Fibroblast of skin of scalp (primary cell): ENCODE data around the gene ACSS3.
A peak's percentile ranks its signal among the peaks of the same experiment; 100 is the strongest.
"Not testable (repeated sequence)": the region's sequence is repeated elsewhere in the genome, so short reads cannot be mapped to it uniquely, and the experiment has no call there.

Source experiments
- DNase-seq: peaks from one replicate; pipeline ENCODE4 v3.0.0-alpha.2; 2013

ACSS3 gene

DNA sequence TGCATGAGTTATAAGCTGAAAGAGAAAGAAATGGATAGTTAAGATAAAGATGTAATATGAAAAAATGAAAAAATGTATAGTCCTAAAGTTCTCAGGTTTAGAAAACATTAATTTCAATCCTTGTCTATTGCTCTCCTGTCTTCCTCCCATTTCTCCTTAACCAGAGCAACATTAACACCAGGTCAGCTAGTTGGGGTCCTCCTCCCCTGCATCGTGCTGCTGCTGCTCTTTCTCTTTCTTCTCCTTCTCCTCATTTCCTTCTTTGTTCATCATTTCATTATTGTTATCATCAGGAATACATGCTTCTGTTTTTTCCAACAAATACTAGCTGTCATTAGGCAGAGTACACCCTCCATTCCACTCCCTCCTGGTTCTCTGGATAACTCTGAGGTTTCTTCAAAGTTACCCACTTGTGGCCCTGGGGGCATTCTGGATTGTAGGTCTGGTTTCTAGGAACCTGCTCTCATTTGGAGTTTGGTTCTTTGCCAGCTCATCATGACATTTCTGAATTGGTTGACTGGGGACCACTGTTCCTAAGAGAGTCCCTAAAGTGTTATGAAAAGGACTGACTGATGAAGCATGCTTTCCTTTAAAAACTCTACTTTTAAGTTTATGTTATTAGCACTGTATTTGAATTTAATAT is 17.0 kb downstream of the ACSS3 start:
- DNase-seq, result no peak

DNA sequence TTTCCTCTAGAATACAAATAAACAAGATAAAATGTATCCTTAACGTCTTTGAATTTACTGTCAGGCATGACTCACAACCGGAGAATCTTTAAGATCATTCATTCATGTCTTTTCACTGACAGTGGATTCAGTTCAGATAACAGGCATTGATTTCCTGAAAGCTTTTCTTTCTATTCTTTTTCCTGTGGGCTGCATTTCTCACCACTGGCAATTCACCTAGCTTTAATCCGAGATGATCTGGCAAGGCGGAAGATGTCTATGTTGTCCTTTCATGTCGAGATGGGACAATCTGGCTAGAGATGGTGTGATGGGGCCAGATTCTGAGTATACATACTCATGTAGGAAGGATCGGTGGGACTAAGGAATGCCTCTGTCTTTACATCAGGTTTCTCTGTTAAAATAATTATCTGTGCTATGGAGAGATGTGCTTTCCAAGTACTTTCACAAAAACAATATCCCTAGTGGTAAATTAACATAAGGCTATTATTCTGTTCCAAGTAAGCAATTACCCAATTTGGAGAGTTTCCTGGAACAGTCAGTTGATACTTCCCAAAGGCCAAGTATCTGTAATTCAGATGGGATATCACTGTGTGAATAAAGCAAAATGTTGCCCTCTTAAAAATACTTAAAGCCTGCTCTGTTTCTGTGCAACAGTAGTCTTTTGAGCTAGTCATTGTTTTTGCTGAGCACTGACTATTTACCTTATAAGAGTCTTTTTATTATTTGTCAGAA is 17.8 kb downstream of the ACSS3 start:
- no peak for DNase-seq

- no peak for DNase-seq
Measured at GRCh38 chr12:81105687-81106086, 27.8 kb downstream of the ACSS3 start.

- no peak for DNase-seq
Measured at GRCh38 chr12:81114226-81114625, 36.3 kb downstream of the ACSS3 start.

- DNase-seq, result not testable (repeated sequence)
Measured at GRCh38 chr12:81119069-81119468, 41.2 kb downstream of the ACSS3 start.

GRCh38 chr12:81120961-81121360 is 43.1 kb downstream of the ACSS3 start:
- no peak for DNase-seq

DNA sequence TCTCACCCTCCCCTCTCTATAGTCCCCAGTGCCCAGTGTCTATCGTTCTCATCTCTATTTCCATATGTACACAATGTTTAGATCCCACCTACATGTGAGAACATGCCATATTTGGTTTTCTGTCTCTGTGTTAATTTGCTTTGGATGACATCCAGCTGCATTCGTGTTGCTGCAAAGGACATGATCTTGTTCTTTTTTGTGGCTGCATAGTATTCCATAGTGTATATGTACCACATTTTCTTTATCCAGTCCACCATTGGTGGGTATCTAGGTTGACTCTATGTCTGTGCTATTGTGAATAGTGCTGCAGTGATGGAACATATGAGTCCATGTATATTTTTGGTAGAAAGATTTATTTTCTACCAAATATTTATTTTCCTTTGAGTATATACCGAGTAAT is 45.7 kb downstream of the ACSS3 start:
- DNase-seq, result no peak

DNA sequence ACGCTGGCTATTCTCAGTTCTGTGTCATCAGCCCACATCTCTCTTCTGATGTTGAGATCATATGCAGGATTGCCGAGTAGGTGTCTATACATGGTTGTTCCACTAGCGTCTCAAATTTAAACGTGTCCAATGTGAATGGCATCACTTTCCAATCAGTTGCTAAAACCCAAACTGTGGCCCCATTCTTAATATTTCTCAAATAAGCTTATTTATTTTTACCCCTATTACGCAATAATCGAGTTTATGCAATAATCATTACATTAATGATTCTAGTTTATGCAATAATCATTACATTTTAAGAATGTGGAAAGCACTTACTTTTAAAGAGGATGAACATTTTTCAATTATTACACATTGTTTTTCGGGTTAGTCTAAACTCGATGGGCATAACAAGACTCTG is 47.8 kb downstream of the ACSS3 start:
- DNase-seq, result no peak

DNA sequence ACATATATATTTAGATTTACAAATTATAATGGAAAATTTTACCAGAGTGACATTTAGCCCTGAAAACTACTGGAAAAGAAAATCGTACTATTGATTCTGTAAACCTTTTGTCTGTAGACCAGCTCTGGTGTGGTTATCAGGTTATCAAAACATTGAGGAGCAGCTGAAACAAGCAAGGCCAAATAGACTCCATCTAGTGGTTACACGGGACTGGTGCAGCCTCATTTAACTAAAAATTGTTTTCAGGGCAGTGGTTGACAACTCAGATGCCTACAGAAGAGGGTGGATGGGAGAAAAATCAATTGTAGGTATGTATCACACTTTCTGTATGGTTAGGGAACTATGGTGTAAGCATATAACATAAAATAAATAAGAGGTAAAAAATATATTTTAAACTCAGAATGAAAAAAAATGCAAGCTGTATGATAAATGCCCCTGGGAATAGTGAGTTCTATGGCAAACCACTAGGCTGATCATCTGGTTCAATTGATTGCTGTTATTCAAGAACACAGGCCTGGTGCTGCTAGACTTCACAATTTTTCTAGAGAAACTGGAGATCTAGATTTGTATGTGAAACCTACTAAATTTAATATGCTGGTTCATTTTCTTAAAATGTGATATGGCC is 51.2 kb downstream of the ACSS3 start:
- DNase-seq, result peak; percentile 45

DNA sequence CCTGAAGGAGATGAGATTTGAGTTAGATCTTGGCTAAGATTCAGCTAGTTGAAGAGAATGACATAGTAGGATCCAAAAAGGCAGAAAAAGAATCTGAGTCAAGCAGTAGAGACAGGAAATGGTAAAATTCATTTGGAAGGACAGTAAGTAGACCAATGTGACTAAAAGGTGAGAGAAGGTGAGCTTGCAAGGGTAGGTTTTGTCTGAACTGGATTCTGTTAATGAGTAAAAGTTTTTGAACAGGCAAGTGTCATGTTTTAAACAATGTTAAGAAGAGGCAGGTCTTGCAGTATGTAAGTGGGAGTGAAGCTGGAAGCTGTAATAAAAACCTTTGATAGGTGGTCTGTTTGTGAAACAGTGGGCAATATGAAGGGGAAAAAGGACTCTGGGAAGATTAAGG is 58.6 kb downstream of the ACSS3 start:
- no peak for DNase-seq

DNA sequence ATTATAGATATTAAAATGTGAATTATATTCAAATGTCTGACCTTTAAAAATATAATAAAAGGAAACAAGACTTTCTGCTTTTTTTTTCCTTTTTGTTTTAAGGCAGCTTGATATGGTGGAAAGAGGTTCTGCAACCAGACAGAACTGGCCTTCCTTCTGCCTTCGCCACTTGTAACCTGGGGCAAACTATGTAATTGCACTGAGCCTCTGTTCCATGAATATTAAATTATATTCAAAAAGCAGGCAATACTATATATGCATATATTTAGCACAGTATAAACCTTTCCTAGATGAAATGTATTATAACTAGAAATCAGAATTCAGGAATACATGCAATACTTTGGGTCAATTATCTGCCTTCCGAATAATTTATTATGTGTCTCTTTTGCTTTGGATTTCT is 59.9 kb downstream of the ACSS3 start:
- no peak for DNase-seq

GRCh38 chr12:81141217-81141616 is 63.3 kb downstream of the ACSS3 start:
- no peak for DNase-seq

DNA sequence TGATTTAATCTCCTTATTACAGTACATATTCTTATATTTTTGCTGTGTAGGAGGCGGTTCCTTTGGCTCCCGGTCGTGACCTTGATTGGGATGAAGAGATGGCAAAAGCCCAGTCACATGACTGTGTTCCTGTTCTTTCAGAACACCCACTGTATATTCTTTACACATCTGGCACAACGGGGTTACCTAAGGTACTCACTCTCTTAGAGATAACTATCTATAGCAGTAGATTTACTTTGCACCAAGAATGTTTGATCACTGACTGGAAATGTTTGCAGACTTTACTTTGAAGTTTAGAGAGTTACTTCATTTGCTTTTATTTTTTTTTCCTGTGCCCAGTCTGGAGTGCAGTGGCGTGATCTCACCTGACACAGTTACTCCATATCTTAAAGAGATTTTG is 65.2 kb downstream of the ACSS3 start:
- DNase-seq, result no peak

DNA sequence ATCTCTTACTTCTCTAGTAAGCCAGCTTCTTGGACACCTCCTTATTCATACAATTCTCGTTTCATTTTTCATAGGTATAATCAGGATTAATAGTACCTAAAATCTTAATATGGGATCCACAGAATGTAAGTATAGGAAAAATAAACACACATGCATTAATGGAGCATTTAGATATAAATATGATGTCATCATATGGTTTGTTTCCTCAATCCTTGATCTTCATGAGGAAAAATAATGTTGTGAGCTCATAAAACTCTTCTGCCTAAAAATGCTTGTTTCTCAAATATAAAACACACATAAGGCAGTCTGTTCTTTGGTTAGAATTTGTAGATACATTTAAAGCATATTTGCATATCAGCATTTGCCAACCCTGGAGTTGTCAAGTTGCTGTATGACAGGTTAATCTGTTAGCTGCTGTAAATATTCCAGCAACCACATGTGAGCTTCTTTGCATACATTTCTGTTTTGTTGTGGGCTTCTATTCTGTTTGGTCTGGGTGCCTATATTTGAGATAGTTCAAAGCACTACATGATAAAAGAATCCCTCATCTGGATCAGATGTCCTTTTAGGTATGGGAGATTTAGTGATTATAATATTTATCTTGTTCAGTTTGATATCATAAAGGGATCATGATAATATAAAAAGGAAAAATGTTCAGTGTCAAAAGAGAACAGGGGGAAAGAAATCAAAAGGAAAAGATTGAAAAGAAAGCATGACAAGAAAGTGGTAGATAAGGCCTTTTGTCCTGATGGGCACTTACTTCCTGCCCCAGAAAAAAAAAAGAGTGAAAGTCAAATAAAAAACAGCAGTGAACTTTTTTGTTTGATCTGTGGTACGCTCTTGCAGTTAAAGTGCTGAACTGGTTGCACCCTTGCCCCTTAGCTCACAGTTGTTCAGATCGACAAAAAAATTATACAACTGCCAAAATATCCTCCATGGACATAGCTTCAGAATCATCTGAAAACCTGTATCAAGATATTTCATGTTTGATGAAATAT is 68.6 kb downstream of the ACSS3 start:
- no peak for DNase-seq

GRCh38 chr12:81147292-81147919 is 69.5 kb downstream of the ACSS3 start:
- no peak for DNase-seq

- no peak for DNase-seq
Measured at GRCh38 chr12:81150382-81150781, 72.5 kb downstream of the ACSS3 start.

DNA sequence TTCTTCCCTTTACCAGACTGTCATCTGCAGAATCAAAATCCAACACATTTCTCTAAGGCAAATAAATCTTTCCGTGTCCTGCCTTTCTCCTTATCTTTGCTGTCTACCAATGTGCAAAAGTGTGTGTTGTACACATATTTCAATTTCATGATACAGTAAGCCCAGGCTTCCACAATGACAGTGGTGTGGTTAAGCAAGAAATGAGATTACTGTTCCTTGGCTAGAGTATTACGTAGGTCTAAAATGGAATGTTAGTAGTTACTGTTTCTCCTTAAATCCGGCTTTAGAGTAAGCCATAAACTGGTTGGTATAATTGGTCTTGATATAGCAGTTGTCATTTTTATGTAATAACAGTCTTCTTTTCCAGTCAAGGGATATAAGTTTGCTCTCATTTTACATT is 82.0 kb downstream of the ACSS3 start:
- no peak for DNase-seq

DNA sequence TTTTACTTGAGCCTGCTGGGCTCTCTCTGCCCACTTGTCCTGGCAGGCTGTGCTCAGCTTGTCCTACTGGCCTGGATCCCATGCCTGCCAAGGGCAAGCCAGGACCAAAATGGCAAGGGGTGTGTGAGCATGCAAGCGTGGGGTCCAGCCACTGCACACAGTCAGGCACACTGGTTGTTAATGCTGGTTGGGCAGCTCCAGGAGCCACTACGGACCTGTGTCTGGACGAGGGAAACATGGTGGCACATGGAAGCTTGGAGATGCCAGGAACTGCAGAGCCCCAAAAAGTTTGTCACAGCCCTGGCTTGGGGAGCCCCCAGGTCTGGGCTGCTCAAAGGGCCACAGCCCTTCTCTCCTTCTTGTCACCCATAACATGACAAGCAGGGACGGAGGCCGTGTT is 83.8 kb downstream of the ACSS3 start:
- no peak for DNase-seq

DNA sequence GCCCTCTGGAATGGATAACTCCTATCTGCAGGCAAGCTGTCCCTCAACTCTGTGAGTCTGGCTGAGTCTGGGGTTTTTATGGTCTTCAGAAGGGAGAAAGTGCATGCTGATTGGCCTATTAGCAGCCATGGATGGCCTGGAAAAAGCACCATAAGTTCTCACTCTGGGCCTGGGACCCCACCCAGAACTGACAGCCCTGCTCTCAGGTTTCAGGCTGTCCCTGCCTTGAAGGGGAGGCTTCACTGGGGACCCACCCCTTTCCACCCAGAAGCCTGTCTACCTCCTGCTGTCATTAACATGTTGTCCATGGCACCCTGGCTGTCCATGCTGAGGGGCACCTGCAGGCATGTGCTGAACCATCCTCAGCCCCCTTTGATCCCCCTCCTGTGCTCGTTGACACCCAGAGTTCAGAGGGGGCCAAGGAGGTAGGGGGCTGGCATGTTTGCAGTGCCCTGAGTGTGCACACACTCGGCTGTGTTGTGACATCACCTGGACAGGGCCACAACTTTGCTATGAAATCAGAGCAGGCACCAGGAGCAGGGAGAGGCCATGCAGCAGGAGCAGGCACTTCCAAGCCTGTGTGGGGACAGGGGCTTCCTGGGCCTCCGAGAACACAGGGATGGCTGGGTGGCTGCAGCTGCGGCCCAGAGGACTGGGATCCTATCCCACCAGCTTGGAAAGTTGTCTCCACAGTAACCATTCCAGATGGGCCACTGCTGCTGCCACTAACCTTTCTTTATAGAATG is 84.7 kb downstream of the ACSS3 start:
- DNase-seq, result no peak

DNA sequence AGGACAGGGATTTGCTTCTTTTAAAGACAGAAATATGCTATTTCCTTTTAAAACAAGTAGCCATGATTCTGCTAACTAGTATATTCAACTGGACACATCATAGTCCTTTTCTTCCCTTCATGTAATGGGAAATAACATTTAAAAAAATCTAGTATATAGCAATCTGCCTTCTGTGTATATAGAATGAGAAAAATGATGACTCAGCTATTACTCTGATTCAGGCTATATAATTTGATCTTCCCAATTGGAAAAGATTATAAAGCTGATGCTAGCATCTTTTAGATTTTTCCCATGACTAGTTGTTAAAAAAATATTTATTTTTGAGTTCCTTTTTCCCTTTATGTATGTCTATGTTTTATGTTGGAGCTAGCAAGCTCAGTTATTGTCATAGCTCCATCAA is 86.9 kb downstream of the ACSS3 start:
- DNase-seq, result no peak

GRCh38 chr12:81166790-81167189 is 88.9 kb downstream of the ACSS3 start:
- DNase-seq, result no peak

GRCh38 chr12:81167694-81168093 is 89.8 kb downstream of the ACSS3 start:
- DNase-seq, result peak; percentile 55
